ENCODE results near the gene WDR46.
"Not testable (repeated sequence)": the region's sequence is repeated elsewhere in the genome, so short reads cannot be mapped to it uniquely, and the experiment has no call there.

WDR46 gene

GRCh38 chr6:33288141-33288920 is 708 bp downstream of the WDR46 start:
- DNase-seq (ENCODE audit: low spot score), result no peak

GRCh38 chr6:33286946-33287914 is 1.8 kb downstream of the WDR46 start:
- DNase-seq (ENCODE audit: low spot score), result no peak

GRCh38 chr6:33285214-33285613 is 3.8 kb downstream of the WDR46 start:
- DNase-seq (ENCODE audit: low spot score), result not testable (repeated sequence)

GRCh38 chr6:33280539-33280938 is 8.5 kb downstream of the WDR46 start:
- DNase-seq (ENCODE audit: low spot score), result no peak

- peak; percentile 81 for DNase-seq (ENCODE audit: low spot score)
Measured at GRCh38 chr6:33279971-33280511, 9.0 kb downstream of the WDR46 start.

GRCh38 chr6:33279257-33279695 is 9.8 kb downstream of the WDR46 start:
- peak; percentile 83 for DNase-seq (ENCODE audit: low spot score)

GRCh38 chr6:33278810-33279209 is 10.2 kb downstream of the WDR46 start:
- DNase-seq (ENCODE audit: low spot score), result no peak

- DNase-seq (ENCODE audit: low spot score), result peak; percentile 57
Measured at GRCh38 chr6:33278392-33278741, 10.7 kb downstream of the WDR46 start.

- peak; percentile 34 for DNase-seq (ENCODE audit: low spot score)
Measured at GRCh38 chr6:33277663-33278391, 11.2 kb downstream of the WDR46 start.

GRCh38 chr6:33276864-33277662 is 12.0 kb downstream of the WDR46 start, which contains the start of gene B3GALT4:
Gene B3GALT4, plus strand, starts transcription at chr6:33277123. Its CDS starts 297 bp downstream, at chr6:33277420.
- peak; percentile 87 for DNase-seq (ENCODE audit: low spot score)

GRCh38 chr6:33276581-33276863 is 12.5 kb downstream of the WDR46 start:
- DNase-seq (ENCODE audit: low spot score), result no peak

GRCh38 chr6:33275795-33276580 is 13.1 kb downstream of the WDR46 start:
- not testable (repeated sequence) for DNase-seq (ENCODE audit: low spot score)

GRCh38 chr6:33273924-33274902 is 14.8 kb downstream of the WDR46 start:
- DNase-seq (ENCODE audit: low spot score), result no peak

- no peak for DNase-seq (ENCODE audit: low spot score)
Measured at GRCh38 chr6:33273129-33273923, 15.7 kb downstream of the WDR46 start.

- DNase-seq (ENCODE audit: low spot score), result no peak
Measured at GRCh38 chr6:33272275-33273128, 16.5 kb downstream of the WDR46 start.

GRCh38 chr6:33271468-33272274 is 17.4 kb downstream of the WDR46 start, which contains the start of the genes RPS18 and VPS52:
Gene RPS18, plus strand, starts transcription at chr6:33272075. Its CDS starts 45 bp downstream, at chr6:33272120.
Gene VPS52, minus strand, starts transcription at chr6:33271876. Its CDS starts 201 bp downstream, at chr6:33271675.
- peak; percentile 100 for DNase-seq (ENCODE audit: low spot score)
